Kidney capillary endothelial cell (primary cell): Measurements from ENCODE around the gene MLC1.

Source experiments
- DNase-seq: peaks from one replicate; pipeline ENCODE4 v3.0.0-alpha.2; 2018; ENCODE audit warnings: low spot score

Gene MLC1

DNA sequence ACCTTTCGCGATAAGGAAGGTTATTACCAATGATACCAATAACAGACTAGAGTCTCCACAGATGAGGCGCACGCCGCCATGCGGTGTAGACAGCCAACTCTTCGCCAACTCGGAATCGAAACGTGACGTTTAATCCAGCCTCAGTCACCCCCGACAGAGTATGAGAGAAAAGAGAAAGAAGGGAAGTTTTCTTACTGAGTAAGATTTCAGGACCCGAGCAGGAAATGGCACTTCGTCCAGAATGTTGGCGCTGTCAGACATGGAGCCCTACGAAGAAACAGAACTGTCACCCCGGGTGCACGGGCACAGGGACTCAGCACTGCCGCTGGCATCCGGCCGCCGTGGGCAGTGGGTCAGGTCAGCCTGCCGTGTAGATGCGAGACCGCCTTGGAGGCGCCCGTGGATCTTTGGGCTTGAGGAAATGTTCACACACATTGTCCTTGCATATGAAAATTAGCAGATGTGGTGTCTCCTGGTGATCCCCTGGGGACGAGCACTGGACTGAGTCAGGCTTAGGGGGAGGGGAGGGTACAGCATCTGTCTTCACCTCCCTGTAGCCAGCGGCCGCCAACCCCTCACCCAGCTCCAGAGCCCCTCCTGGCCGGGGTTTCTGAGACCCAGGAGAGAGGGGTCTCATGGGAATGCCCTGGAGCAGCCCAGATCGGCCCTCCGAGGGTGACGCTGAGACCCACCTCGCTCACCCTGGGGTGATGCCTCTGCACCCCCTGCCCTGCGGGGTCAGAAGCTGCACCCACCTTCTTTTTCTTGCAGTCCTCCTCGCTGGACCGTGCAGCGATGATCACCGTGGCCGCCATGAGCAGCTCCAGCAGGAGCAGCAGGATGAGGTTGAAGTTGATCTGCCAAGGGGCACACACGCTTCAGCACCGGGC, 8.3 kb downstream of the MLC1 start:
- DNase-seq: no peak

DNA sequence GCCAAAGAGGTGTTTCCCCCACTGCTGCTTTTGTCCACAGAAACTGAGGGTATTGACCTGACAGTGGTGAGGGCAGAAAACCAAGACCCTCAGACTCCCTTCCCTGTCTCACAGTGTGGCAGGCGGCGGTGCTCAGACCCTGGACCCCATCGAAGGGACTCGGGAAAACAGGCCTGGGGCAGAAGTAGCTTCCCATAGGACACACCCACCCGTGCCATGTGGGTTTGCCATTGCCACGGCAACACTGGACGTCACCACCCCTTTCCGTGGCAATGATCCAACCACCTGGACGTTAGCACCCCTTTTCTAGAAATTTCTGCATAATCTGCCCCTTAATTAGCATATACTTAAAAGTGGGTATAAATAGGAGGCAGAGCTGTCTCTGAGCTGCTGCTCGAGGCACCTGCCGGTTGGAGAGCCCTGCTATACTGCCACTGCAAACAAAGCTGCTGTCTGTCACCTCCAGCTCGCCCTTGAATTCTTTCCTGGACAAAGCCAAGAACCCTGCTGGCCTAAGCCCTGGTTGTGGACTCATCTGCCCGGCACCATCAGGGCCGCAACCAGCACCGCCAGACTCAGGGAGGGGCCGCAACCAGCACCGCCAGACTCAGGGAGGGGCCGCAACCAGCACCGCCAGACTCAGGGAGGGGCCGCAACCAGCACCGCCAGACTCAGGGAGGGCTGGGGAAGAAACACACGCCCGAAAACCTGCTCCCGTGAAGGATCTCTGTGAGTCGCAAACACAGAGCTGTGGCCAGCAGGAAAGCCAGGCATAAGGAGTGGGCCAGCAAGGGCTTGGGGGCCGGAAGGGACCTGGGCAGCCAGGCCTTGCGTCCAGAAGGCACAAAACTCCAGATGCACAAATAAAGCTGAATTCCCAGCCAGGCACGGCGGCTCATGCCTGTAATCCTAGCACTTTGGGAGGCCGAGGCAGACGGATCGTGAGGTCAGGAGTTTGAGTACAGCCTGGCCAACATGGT, 10.4 kb downstream of the MLC1 start:
- no peak for DNase-seq

DNA sequence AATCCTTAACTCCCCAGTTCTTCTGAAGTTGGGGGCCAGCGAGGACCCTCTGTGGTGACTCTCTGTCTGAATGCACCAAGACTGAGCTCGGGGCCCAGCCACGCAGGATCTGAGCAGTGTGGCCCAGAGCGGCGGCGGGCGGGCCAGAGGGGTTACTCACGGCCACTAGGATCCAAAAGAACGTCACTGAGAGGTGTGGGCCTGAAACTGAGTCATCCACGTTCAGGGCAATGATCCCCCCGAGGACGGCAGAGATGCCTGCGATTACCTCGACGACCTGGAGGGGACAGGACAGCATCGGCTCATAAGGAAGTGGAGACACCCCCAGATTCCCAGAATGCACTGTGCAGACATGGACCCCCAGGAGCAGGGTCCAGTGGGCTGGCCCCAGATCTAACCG, 11.2 kb downstream of the MLC1 start:
- DNase-seq: no peak

DNA sequence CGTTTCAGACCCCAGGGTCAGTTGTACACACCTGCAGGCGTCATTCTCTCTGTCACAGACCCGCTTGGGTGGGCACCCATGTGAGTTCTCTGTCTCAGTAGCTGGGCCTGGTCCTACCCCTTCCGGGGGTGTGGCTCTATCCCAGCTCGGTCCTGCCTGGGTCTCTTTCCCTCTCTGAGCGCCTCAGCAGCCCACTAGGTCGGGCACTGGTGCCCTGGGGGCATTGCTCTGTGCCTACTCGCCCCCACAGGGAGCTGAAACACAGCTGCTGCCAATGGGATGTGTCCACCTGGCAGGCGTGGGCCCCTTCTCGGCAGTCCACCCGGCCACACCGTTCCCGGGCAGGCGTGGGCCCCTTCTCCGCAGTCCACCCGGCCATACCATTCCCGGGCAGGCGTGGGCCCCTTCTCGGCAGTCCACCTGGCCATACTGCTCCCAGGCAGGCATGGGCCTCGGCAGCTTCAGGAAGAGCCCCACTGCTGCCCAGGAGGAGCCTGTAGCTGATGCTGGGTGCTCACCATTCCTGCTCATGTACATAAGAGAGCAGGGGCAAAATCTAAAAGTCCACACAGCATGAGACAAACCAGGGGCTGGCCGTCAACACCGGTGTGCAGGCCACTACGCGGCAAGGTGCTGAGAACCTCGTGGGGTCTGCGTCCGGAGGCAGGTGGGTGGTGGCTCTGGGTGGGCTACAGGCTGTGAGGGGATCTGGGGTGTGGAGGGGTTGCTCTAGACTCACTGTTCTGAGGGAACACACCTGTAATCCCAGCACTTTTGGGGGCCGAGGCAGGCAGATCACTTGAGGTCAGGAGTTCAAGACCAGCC, 12.3 kb downstream of the MLC1 start:
- DNase-seq: no peak

DNA sequence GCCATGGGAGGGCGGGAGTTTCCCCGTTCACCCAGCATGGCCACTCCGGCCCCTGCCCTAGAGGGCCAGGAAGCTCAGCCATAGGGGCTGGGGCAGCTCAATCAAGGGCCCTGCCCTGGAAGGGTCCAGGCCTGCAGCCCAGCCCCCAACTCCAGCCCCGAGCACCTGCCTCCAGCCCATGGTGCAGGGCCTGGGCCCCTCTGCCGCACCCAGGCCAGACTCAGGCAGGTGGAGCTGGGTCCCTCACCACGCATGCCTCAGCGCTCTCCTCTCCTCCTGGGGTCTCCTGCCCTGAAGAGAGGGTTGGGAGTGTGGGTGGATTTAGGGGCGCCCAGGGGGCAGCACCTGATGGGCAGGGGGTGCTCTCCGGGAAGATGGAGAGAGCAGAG, 13.1 kb downstream of the MLC1 start:
- no peak for DNase-seq

DNA sequence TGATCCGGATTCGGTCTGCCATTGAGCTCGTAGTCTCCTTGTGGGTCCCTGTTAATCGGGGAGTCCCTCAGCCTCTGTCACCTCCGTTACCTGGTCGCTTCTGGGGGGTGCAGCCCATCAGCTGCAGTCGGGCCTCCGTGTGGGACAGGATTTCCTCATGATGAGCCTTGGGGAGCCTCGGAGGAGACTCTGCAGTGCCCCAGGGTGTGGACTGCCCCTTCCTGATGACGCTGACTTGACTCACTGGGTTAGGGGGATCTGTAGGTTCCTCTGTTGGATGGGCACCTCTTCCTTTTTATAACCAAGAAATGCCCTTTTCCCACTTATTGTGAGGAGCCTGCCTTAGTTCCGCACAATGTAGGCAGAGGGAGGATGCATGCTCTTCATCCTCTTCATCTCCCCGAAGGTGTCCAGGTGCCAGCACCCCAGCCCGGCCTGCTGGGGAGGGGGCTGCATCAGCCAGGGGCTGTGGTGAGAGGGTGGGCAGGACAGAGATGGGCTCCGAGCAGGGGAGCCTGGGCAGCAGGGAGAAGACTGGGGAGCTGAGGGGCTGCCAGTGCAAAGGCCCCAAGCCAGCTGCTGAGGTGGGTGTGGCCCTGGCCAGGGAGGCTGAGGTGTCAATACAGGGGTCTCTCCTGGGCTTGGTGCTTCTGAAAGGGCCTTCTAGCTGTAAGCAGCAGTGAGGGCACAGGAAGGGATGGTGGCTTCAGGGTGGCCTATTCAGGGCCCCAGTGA, 13.6 kb downstream of the MLC1 start:
- DNase-seq: no peak

DNA sequence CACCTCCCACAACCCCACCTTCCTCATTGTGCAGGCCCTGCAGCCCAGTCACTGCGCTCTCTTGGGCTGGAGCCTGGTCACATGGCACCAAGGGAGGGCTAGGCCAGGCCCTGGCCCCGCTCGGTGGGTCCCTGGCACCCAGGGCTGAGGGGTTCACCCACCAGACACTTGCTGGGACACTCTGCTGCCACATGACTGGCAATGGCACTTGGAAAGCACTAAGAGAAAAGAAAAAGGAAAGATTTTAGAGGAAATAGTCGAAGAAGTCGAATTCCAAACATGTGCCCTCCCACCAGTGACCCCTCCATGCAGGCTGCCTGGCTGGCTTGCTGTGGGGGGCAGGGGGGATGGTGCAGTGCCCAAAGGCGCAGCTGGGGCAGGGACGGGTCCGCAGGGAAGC, 14.9 kb downstream of the MLC1 start:
- no peak for DNase-seq

DNA sequence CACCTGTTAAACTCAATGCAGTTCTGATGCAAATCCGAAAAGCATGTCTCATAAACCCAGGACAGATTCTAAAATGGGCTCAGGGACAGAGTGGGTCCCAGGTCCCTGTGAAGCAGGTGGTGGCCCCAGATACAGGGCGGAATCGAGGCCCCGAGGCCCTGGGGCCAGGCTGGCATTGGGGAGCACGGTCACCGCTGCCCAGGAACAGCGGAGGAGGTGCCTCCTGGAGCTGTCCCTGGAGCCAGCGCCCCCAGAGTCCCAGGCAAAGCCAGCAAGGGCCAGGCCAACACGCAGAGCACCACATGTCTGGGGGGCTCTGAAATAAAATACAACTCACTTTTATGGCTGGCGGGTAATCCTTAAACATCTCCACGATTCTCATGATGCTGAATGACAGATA, 17.1 kb downstream of the MLC1 start:
- no peak for DNase-seq

DNA sequence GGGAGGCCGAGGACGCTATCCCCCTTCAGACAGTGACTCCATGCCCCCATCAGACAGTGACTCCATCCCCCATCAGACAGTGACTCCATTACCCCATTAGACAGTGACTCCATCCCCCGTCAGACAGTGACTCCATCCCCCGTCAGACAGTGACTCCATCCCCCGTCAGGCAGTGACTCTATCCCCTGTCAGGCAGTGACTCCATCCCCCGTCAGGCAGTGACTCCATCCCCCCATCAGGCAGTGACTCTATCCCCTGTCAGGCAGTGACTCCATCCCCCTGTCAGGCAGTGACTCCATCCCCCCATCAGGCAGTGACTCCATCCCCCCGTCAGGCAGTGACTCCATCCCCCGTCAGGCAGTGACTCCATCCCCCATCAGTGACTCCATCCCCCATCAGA, 18.0 kb downstream of the MLC1 start:
- DNase-seq: no peak

DNA sequence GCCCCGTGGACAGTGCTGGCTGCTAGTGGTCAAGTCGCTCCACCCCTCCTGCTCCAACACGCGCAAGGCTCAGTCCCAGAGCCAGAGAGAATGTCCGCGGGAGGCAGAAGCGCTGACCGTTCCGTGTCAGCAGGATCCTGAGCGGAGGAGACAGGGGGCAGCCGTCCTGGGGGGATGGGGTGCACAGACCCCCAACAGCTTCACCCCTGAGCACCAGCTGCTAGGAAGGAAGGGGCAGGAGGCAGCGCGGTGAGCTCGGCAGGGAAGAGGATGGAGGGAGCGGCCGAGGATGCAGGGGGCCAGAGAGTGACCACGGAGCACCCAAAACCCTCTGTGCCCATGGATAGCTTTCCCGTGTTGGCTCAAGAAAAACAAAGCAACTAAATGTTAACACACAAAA, 20.8 kb downstream of the MLC1 start:
- DNase-seq: no peak

DNA sequence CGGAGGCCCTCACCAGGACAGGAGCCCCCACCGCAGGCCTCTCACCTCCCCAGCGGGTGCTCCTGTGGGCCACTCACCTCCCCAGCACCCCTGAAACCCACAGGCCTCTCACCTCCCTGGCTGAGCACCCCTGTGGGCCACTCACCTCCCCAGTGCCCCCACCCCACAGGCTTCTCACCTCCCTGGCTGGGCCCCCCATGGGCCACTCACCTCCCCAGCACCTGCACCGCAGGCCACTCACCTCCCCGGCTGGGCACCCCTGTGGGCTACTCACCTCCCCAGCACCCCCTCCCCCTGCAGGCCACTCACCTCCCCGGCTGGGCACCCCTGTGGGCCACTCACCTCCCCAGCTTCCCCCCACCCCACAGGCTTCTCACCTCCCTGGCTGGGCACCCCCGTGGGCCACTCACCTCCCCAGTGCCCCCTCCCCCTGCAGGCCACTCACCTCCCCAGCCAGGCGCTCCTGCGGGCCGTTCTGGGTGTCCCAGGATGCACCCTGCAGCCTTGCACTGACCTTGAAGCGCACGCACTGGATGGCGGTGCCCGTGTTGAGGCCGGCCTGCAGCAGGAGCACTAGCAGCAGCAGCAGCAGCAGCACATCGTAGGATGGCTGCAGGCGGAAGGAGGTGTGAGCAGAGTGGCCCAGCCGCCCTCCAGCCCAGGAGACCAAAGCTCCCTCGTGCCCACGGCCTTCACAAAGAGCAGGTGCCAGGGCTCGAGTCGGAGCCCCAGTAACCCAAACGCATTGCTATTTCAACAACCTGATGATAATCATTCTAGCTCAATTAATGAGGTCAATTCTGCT, 21.4 kb downstream of the MLC1 start:
- no peak for DNase-seq

DNA sequence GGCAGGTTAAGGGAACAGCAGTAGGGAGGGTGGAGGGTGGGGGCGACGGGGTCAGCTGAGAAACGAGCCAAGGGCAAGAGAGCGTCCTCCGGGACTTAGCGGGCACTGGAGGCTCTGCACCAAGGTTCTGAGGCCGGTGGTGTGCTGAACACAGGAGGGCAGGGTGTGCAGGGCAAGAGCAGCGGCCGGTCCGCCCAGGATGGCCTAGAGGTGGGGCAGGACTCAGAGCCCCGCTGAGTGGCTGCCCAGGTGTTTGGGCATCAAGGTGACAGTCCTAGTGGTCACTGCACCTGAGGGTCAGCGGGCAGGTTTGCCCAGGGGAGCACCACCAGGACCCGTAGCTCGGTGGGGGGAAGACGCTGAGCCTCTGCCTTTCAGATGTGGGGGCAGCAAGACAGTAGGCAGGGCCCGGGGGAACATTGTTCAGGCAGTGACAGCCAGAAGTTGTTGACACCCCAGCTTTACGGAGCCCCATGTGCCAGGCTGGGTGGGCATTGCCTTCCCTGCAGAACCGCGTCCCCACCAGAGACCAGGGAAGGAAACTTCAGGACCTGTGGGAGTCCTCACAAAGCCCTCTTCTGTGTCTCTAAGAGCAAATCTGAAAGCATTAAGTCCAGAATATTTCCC, 22.6 kb downstream of the MLC1 start:
- DNase-seq: no peak

DNA sequence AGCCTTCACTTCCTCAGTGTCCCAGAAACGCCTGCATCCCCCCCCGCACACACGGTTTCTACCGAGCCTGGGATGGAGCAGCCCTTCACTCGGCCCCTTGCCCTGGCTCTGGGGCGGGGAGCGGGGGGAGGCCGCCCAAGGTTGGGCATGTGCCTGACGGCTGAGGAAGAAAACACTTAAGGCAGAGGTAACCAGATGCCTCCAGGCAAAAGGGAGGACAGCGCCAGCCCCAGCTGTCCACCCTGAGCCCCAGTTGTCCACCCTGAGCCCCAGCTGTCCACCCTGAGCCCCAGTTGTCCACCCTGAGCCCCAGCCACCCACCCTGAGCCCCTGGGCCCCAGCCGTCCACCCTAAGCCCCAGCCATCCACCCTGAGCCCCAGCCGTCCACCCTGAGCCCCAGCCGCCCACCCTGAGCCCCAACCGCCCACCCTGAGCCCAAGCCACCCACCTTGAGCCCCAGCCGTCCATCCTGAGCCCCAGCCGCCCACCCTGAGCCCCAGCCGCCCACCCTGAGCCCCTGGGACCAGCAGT, 23.3 kb downstream of the MLC1 start:
- no peak for DNase-seq

DNA sequence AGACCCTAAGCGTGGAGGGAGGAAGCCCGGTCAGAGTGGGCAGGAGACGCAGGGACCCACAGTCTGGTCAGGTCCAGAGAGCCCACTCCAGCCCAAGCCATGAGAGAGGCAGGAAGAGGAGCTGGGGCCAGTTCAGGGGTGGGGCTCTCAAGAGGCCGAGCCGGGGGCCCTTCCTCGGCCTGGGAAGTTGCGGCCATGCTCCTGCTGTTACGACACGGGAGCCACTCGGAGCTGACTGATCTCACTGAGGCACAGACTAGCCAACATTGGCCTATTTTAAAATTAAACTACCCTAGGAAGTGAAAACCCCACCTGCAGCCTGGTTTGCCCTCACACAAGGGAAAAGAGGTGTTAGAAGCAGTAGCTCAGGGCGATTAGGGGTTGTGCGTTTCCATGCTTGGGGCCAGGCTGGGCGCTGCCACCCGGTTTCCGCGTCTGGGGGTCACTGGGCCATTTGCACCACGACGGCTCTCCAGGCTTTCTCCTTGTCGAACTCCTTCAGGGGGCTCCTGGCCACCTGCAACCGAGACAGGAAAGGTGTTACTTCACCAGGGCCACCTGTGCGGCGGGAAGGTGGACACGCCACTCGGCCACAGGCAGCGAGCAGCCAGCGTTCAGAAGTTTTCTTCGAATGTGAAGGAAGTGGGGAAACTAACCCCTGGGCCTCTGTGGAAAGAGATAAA, 23.9 kb downstream of the MLC1 start:
- DNase-seq: no peak

DNA sequence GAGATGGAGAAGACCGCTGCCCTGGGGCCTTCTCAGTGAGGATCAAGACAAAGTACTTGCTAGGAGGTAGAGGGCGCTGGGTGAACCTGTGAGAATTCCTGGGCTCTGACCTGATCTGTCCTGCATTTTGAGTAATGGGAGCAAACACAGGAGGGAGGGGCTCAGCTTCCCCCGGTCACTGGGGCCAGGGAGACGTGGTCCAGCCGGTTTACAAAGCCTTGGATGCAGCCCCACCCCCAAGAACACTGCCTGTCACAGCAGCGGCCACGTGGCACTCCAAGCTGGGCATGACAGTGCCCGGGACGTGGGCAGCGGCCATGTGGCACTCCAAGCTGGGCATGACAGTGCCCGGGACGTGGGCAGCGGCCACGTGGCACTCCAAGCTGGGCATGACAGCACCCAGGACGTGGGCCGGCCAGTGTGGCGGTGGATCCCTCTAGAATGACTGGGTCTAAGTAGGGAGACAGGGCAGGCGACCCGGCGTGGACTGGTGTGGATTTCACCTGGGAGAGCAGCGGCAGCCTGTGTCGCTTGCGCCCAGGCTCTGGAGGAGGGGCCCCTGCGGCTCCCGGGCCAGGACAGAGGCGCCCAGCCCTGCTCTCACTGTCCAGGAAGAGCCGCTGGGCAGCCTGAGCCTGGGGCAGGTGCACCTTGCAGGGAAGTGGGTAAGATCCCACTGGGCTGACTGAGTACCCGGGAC, 24.6 kb downstream of the MLC1 start:
- DNase-seq: no peak

DNA sequence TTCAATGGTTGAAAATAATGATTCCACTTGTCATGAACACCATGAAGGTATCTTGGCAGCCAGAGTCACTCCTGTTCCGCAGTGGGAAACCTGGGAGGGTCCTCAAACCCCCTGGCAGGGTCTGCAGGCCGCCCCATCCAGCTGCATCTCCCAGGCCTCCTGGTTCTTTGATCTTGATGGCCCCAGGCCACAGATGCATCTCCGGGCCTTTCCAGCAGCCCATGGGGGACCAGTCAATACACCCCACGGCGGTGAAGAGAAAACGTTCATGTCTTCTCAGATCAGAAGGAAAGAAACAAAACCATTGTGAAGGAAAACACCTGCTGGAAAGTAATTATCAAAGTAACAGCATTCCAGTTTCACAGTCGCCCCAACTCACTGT, 25.4 kb downstream of the MLC1 start:
- no peak for DNase-seq

DNA sequence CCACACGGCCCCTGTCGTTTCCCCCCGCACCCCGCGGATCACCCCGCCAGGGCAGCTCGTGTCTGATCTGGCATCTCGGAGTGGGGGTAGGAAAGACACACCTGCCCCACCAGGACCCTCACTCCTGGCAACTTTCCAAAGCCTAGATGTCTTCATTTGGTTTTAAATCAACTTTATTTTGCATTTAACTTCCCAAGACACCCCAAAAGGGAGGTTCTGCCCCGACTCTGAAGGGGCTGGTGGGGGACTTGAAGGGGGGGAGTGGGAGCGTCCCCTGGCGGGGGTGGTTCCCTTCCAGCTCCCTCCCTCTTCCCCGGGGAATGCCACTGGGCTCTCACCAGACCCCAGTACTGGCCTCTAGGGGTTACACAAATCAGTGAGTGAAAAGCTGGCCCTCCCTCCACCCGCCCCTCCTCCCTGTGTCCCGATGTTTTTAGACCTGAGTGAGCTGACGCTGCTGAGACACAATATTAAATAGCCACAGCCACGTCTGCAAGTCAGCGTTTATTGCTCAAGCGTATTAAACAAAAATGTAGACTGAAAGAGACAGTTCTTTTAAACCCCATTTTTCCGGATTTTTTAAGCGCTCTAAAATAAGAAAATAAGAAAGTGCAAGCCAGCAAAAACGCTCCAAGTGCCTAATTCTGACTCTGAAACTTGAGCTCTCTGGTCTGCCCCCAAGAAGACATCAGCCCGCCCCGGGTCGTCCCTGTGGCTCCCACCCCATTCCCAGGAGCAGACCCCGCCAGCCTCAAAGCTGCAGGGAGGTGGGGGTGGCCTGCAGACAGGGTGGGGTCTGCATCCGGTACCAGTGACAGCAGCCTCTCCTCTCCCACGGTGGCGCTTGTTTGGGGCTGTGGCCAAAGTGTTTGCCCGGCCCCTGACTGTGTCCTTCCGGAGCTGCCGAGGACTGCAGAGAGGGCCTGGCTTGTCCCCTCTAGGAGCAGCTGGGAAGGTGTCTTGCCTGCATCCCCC, 26.0 kb downstream of the MLC1 start:
- no peak for DNase-seq
